H1 (cell line): ENCODE results near the gene GHRL. TPM values are rescaled to one million over a fixed set of nuclear protein-coding genes. Genes with fewer than 3 reads are reported as not detected.

Experiments
- CTCF ChIA-PET: fragments of 300-600 bp; sonication (Branson Sonifier 250); formaldehyde crosslinking; loops from one replicate; lab custom pipeline; 2021; ENCODE audit not compliant: partially characterized antibody; lab: Charles Lee
- POLR2A ChIA-PET: fragments of 300-600 bp; sonication (Branson Sonifier 250); formaldehyde crosslinking; loops from one replicate; lab custom pipeline; 2021; ENCODE audit warnings: inconsistent platforms; ENCODE audit not compliant: partially characterized antibody; lab: Charles Lee
- DNase-seq, 2 experiments: peaks; one replicate each; pipeline versions ENCODE4 v3.0.0 to v3.0.0-alpha.2; 2010 to 2022; ENCODE audit warnings: low spot score in 2 of 2, low read depth in 1 of 2, mixed read lengths in 1 of 2
- FAIRE-seq: peaks from 2 replicates; lab custom pipeline; 2011; peaks lifted over from hg19 to GRCh38; lab: Jason Lieb, UNC
- H2AFZ ChIP-seq: 2 replicates; pipeline ENCODE4 v1.8.1; 2012; ENCODE audit warnings: low read length, inconsistent platforms
- H2AK5ac ChIP-seq: 2 replicates; pipeline ENCODE4 v1.6.1; 2013; ENCODE audit warnings: low read depth, low read length
- H2BK120ac ChIP-seq: replicated peaks from 2 replicates; pipeline ENCODE3; 2013; ENCODE audit warnings: low read depth, low read length, inconsistent platforms
- H2BK12ac ChIP-seq: 2 replicates; pipeline ENCODE4 v1.6.1; 2013; ENCODE audit warnings: low read depth, low read length
- H2BK15ac ChIP-seq: 2 replicates; pipeline ENCODE4 v1.6.1; 2013; ENCODE audit warnings: low read length
- H2BK20ac ChIP-seq: 2 replicates; pipeline ENCODE4 v1.6.1; 2013; ENCODE audit warnings: low read length
- H2BK5ac ChIP-seq: 2 replicates; pipeline ENCODE4 v1.6.1; 2013; ENCODE audit warnings: low read depth, low read length
- H3K14ac ChIP-seq: 2 replicates; pipeline ENCODE4 v1.6.1; 2013; ENCODE audit warnings: inconsistent platforms; ENCODE audit not compliant: insufficient read length
- H3K18ac ChIP-seq: 2 replicates; pipeline ENCODE4 v1.6.1; 2013; ENCODE audit warnings: low read length; ENCODE audit errors: extremely low read depth
- H3K23ac ChIP-seq: 2 replicates; pipeline ENCODE4 v1.6.1; 2013; ENCODE audit warnings: inconsistent platforms; ENCODE audit not compliant: insufficient read length
- H3K23me2 ChIP-seq: 2 replicates; pipeline ENCODE4 v1.6.1; 2013; ENCODE audit warnings: low read depth, low read length
- H3K27ac ChIP-seq: 2 replicates; pipeline ENCODE4 v1.6.1; 2011; ENCODE audit warnings: low read depth, low read length, inconsistent platforms
- H3K27me3 ChIP-seq, 4 experiments: replicated peaks in 1 of 4; 1 replicate in 1 of 4; 2 replicates in 3 of 4; pipeline versions ENCODE4 v1.6.1 to v1.8.1; 2011 to 2013; ENCODE audit warnings: low read length in 3 of 4, mild to moderate bottlenecking in 3 of 4, inconsistent platforms in 2 of 4, mixed read lengths in 2 of 4, moderate library complexity in 1 of 4; ENCODE audit not compliant: control insufficient read depth in 3 of 4, insufficient read depth in 3 of 4; ENCODE audit errors: extremely low read depth in 1 of 4
- H3K36me3 ChIP-seq, 4 experiments: 2 replicates each; pipeline versions ENCODE4 v1.6.1 to v1.8.1; 2011 to 2013; ENCODE audit warnings: mild to moderate bottlenecking in 4 of 4, low read length in 3 of 4, moderate library complexity in 2 of 4, control low read depth in 1 of 4, inconsistent platforms in 1 of 4; ENCODE audit not compliant: insufficient read depth in 4 of 4, control insufficient read depth in 2 of 4
- H3K4ac ChIP-seq: replicated peaks from 2 replicates; pipeline ENCODE3; 2013; ENCODE audit warnings: low read length, low read depth, mixed read lengths, inconsistent platforms; ENCODE audit not compliant: insufficient read length
- H3K4me1 ChIP-seq, 4 experiments: replicated peaks in 1 of 4; 1 replicate in 1 of 4; 2 replicates in 3 of 4; pipeline versions ENCODE4 v1.6.1 to v1.8.1; 2011 to 2013; ENCODE audit warnings: low read length in 3 of 4, inconsistent platforms in 2 of 4, mixed read lengths in 1 of 4; ENCODE audit not compliant: insufficient read depth in 4 of 4, control insufficient read depth in 3 of 4
- H3K4me2 ChIP-seq, 2 experiments: 2 replicates each; pipeline versions ENCODE4 v1.6.1 to v1.8.1; 2011 to 2013; ENCODE audit warnings: low read depth in 2 of 2, low read length in 2 of 2, control low read depth in 1 of 2, inconsistent platforms in 1 of 2, mild to moderate bottlenecking in 1 of 2; ENCODE audit not compliant: insufficient read depth in 1 of 2
- H3K4me3 ChIP-seq, 4 experiments: fragments of 200-600, 300-600 bp in 1 of 4; sonication (generic), shearing (Covaris generic), sonication (Bioruptor Twin) in 1 of 4; 2 replicates each; pipeline versions ENCODE4 v1.5.1 to v1.8.1; 2011 to 2016; ENCODE audit warnings: low read length in 4 of 4, low read depth in 3 of 4, control low read depth in 2 of 4, inconsistent platforms in 2 of 4, mild to moderate bottlenecking in 2 of 4, mixed read lengths in 1 of 4, moderate library complexity in 1 of 4; ENCODE audit not compliant: insufficient read depth in 2 of 4; ENCODE audit errors: extremely low read depth in 1 of 4
- H3K56ac ChIP-seq: replicated peaks from 2 replicates; pipeline ENCODE3; 2013; ENCODE audit warnings: low read depth, mild to moderate bottlenecking, mixed read lengths, low read length, inconsistent platforms; ENCODE audit not compliant: insufficient read length
- H3K79me1 ChIP-seq: 2 replicates; pipeline ENCODE4 v1.6.1; 2013; ENCODE audit warnings: low read depth, low read length, control low read depth
- H3K79me2 ChIP-seq, 2 experiments: 2 replicates each; pipeline versions ENCODE4 v1.6.1 to v1.8.1; 2012 to 2013; ENCODE audit warnings: low read length in 2 of 2, mild to moderate bottlenecking in 2 of 2, inconsistent platforms in 1 of 2; ENCODE audit not compliant: insufficient read depth in 2 of 2, control insufficient read depth in 1 of 2
- H3K9ac ChIP-seq, 4 experiments: replicated peaks in 1 of 4; 1 replicate in 1 of 4; 2 replicates in 3 of 4; pipeline versions ENCODE4 v1.6.1 to v1.8.1; 2011 to 2013; ENCODE audit warnings: low read depth in 3 of 4, low read length in 3 of 4, control low read depth in 2 of 4, mild to moderate bottlenecking in 2 of 4, moderate library complexity in 2 of 4, inconsistent platforms in 1 of 4; ENCODE audit errors: extremely low read depth in 1 of 4
- H3K9me3 ChIP-seq, 2 experiments: 2 replicates each; pipeline versions ENCODE4 v1.6.1 to v1.8.1; 2012 to 2013; ENCODE audit warnings: mild to moderate bottlenecking in 2 of 2, moderate library complexity in 2 of 2, control low read depth in 1 of 2, inconsistent platforms in 1 of 2, low read depth in 1 of 2, low read length in 1 of 2, mixed read lengths in 1 of 2; ENCODE audit not compliant: insufficient read depth in 2 of 2
- H4K20me1 ChIP-seq, 2 experiments: replicated peaks in 1 of 2; 2 replicates each; pipeline versions ENCODE3 to v1.8.1; 2011 to 2013; ENCODE audit warnings: inconsistent platforms in 2 of 2, low read length in 2 of 2, mild to moderate bottlenecking in 1 of 2; ENCODE audit not compliant: insufficient read depth in 2 of 2, control insufficient read depth in 1 of 2
- H4K5ac ChIP-seq: 2 replicates; pipeline ENCODE4 v1.6.1; 2013; ENCODE audit warnings: low read length, low read depth, mixed read lengths, inconsistent platforms; ENCODE audit not compliant: insufficient read length
- H4K8ac ChIP-seq: 2 replicates; pipeline ENCODE4 v1.8.0; 2013; ENCODE audit warnings: mild to moderate bottlenecking, moderate library complexity, low read length, inconsistent platforms; ENCODE audit not compliant: insufficient read depth; ENCODE audit errors: extremely low read depth
- H4K91ac ChIP-seq: replicated peaks from 2 replicates; pipeline ENCODE3; 2013; ENCODE audit warnings: low read length, mixed read lengths, inconsistent platforms; ENCODE audit not compliant: insufficient read length
- CEBPB ChIP-seq: IDR thresholded peaks from 2 replicates; pipeline ENCODE4 v1.6.1; 2012; ENCODE audit warnings: low read depth, low read length
- CTCF ChIP-seq, 3 experiments: IDR thresholded peaks; 1 replicate in 2 of 3; 2 replicates in 1 of 3; pipeline versions ENCODE4 v1.5.1 to v1.6.1; 2011; ENCODE audit warnings: low read length in 3 of 3, mild to moderate bottlenecking in 3 of 3, inconsistent platforms in 2 of 3, low read depth in 1 of 3, moderate library complexity in 1 of 3; ENCODE audit not compliant: insufficient read depth in 1 of 3; ENCODE audit errors: control extremely low read depth in 1 of 3
- EP300 ChIP-seq, 2 experiments: IDR thresholded peaks; 1 replicate in 1 of 2; 2 replicates in 1 of 2; pipeline ENCODE4 v1.6.1; 2011 to 2012; ENCODE audit warnings: low read depth in 2 of 2, low read length in 2 of 2, mild to moderate bottlenecking in 2 of 2, borderline replicate concordance in 1 of 2, inconsistent platforms in 1 of 2, moderate library complexity in 1 of 2
- JUN ChIP-seq: IDR thresholded peaks from 2 replicates; pipeline ENCODE4 v1.6.1; 2011; ENCODE audit warnings: low read depth, mild to moderate bottlenecking, improper control_type of control experiment, low read length
- POLR2A ChIP-seq, 2 experiments: IDR thresholded peaks; 1 replicate in 1 of 2; 2 replicates in 1 of 2; pipeline ENCODE4 v1.6.1; 2011; ENCODE audit warnings: low read depth in 2 of 2, low read length in 2 of 2, mild to moderate bottlenecking in 2 of 2; ENCODE audit errors: control extremely low read depth in 1 of 2
- SIN3A ChIP-seq, 2 experiments: IDR thresholded peaks in 1 of 2; conservative IDR thresholded peaks in 1 of 2; 2 replicates each; pipeline ENCODE4 v1.6.1; 2011 to 2012; ENCODE audit warnings: low read length in 2 of 2, improper control_type of control experiment in 1 of 2, low read depth in 1 of 2, mild to moderate bottlenecking in 1 of 2
- SUZ12 ChIP-seq: fragments of 200-600 bp; sonication (generic); IDR thresholded peaks from 2 replicates; pipeline ENCODE4 v1.6.1; 2012; ENCODE audit warnings: mild to moderate bottlenecking, inconsistent platforms, low read length, moderate library complexity, mixed read lengths
- TAF1 ChIP-seq: IDR thresholded peaks from 2 replicates; pipeline ENCODE4 v1.6.1; 2011; ENCODE audit warnings: mild to moderate bottlenecking, low read depth, low read length
- WGBS, 2 experiments: shearing (Covaris generic) in 1 of 2; methylation state at CpG; one replicate each; pipeline versions ENCODE4 v1.1.6 to v1.1.7; 2013 to 2015; ENCODE audit warnings: low lambda C conversion rate in 2 of 2, mixed read lengths in 2 of 2, inconsistent platforms in 1 of 2, low coverage in 1 of 2, missing lambda C conversion rate in 1 of 2; ENCODE audit not compliant: insufficient replicate concordance in 2 of 2, insufficient coverage in 1 of 2, insufficient read length in 1 of 2; ENCODE audit errors: extremely low coverage in 1 of 2, missing lambda C conversion rate in 1 of 2; 5-methylcytosine and 5-hydroxymethylcytosine counted together
- polyA plus RNA-seq, 7 experiments: library from polyadenylated mRNA; depleted of rRNA in 3 of 7; stranded (reverse) in 5 of 7; unstranded in 2 of 7; fragments of >200 nt in 5 of 7; fragments of 200-250 nt in 2 of 7; gene quantifications; 1 replicate in 5 of 7; 2 replicates in 1 of 7; 4 replicates in 1 of 7; pipeline versions ENCODE4 v1.2.1 to v1.2.3, GENCODE V29; 2011 to 2013; ENCODE audit warnings: missing spikeins in 2 of 7, mixed read lengths in 2 of 7
- total RNA-seq: library from RNA; stranded (reverse); fragmentation: NEBNext Ultra II Directional; extraction: Animal tissue kit (Norgen Biotek cat#: 25700); gene quantifications from 2 replicates; pipeline ENCODE4 v1.2.1, GENCODE V29; 2021
- TF ChIP-seq, protein P1 (sequence below): IDR thresholded peaks from 2 replicates; pipeline ENCODE4 v1.6.1; 2012; ENCODE audit warnings: inconsistent platforms

GHRL gene
- total and polyA plus RNA-seq, 2 of the 8 experiments (the other 6 are each of a cell fraction or from before 2014, with no cell fraction given), result 0.32 to 0.35 TPM

DNA sequence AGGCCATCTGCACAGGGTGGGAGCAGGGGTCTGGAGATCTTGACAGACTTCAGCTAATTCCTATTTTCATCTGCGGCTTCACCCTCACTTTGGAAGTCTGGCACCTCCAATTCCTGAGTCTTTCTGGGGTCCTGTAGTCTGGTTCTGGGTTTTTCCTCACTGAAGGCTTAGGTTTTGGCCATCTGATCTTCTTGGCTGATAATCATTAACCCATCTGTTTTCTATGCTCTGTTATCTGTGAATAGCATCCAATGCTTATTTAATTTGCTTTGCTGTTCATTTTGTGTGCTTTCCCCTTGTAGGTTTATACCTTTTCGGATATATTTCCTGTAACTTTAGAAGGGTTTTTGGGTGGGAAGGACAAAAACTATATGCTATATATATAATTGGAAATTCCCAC lies 26.9 kb downstream of the GHRL start:
- H3K9me3 ChIP-seq, result no peaks in the 10 kb centered on the region
- 90% methylated on average over 2 of the region's 2 CpGs; no CpG with 5 or more reads in 1 of the 2 experiments for WGBS, 2 experiments
- no peak overlapping the region for H4K8ac ChIP-seq
- no peak for DNase-seq
- no peak overlapping the region for H3K18ac ChIP-seq
- no peak overlapping the region for H3K4me2 ChIP-seq
- TF ChIP-seq EP300 (IDR thresholded peaks at IDR 0.05; ENCODE audit: borderline replicate concordance in 1 of 2, low read depth in 2 of 2, low read length in 2 of 2) (no peak), CTCF (IDR thresholded peaks at IDR 0.05; ENCODE audit: control extremely low read depth in 1 of 3, insufficient read depth in 1 of 3, low read depth in 1 of 3, low read length in 3 of 3) (no peak), POLR2A (IDR thresholded peaks at IDR 0.05; ENCODE audit: control extremely low read depth in 1 of 2, low read depth in 2 of 2, low read length in 2 of 2) (no peak), SUZ12 (no peak), CEBPB (no peak), TAF1 (no peak), JUN (no peak), SIN3A (conservative IDR thresholded peaks at IDR 0.05 in 1 of 2, IDR thresholded peaks at IDR 0.05 in 1 of 2; ENCODE audit: low read depth in 1 of 2, low read length in 2 of 2) (no peak)
- TF ChIP-seq, protein P1, sequence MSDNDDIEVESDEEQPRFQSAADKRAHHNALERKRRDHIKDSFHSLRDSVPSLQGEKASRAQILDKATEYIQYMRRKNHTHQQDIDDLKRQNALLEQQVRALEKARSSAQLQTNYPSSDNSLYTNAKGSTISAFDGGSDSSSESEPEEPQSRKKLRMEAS, result no peak
- TF ChIP-seq, all 59 proteins: peak for 0
- Histone ChIP-seq H4K91ac (no peak overlapping the region), H3K79me1 (peaks cover 6% of the 10 kb centered on the region), H3K27ac (no peak overlapping the region), H2BK15ac (no peak overlapping the region), H3K14ac (no peak overlapping the region), H2AK5ac (no peak overlapping the region), H3K4me1 (no peaks in the 10 kb centered on the region; a peak in 2 of 7 replicates), H3K27me3 (no peaks in the 10 kb centered on the region), H3K23ac (no peak overlapping the region), H3K4ac (no peak overlapping the region), H2BK120ac (no peak overlapping the region), H3K56ac (no peak overlapping the region), H2BK20ac (no peak overlapping the region), H2AFZ (no peak overlapping the region), H4K5ac (no peak overlapping the region), H3K36me3 (peaks cover 9 to 26% (median 16%) of the 10 kb centered on the region in 4 experiments; a peak in 6 of 8 replicates), H3K4me3 (no peak overlapping the region), H2BK12ac (no peak overlapping the region), H3K23me2 (no peaks in the 10 kb centered on the region), H4K20me1 (peaks cover 4 to 5% of the 10 kb centered on the region in 2 experiments), H3K9ac (no peak overlapping the region), H2BK5ac (no peak overlapping the region), H3K79me2 (peaks cover 0 to 50% of the 10 kb centered on the region in 2 experiments; a peak in 2 of 4 replicates)
- ChIA-PET POLR2A (no interaction called here), CTCF (interaction anchor here (1.1 to 1.3 kb wide), 2 partner anchors 9 to 20 kb away, joined by 4 to 5 read pairs; no protein-coding TSS in a partner anchor)
- FAIRE-seq, result no peak
